Measurements from ENCODE around the gene TSPAN31. TPM values are rescaled to one million over a fixed set of nuclear protein-coding genes. Genes with fewer than 3 reads are reported as not detected.

The TSPAN31 gene
- total RNA-seq, 4 donors from 2014 or later: 47.0 to 75.8 (median 53.2) TPM

DNA sequence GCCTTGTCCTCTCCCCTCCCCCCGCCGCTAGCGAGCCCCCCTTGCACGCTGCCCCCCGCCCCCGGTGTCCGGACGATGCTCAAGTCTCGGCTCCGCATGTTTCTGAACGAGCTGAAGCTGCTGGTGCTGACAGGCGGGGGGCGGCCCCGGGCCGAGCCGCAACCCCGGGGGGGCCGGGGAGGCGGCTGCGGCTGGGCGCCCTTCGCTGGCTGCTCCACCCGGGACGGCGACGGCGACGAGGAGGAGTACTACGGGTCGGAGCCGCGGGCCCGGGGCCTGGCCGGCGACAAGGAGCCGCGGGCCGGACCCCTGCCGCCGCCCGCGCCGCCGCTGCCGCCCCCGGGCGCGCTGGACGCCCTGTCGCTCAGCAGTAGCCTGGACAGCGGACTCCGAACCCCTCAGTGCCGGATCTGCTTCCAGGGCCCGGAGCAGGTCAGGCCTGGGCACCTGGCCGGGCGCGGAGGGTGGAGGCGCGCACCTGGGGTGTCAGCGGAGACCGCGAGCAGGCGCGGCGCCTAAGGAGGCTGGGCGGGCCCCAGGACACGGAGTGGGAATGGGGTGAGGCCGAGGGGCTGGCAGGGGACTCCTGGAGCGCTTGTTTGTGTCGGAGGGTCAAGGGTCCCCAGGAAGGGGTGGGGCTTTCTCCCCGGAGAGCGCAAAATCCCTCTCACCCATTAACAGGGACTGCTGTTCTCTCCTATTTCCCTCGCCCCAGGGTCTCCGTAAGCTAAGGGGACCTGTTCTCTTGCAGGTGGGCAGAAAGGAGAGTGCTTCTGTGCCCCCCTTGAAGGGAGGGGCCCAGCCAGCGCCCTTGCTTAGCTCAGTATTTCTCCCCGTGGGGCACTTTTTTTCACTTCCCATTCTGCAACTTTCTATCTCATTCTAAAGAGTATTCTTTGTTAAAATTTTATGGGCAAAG lies 10.9 kb downstream of the TSPAN31 start:
- H3K4me3 ChIP-seq: peak overlapping the region; percentile 45 to 80
- ATAC-seq: no peak
- peak overlapping the region in 3 of 4 donors; percentile 65 to 80 (median 66) for H3K27ac ChIP-seq
- H3K36me3 ChIP-seq: peaks cover 0 to 34% of the 10 kb centered on the region in 2 donors
- H3K4me1 ChIP-seq: peaks cover 2 to 44% (median 17%) of the 10 kb centered on the region in 3 donors
- TF ChIP-seq, protein P1, sequence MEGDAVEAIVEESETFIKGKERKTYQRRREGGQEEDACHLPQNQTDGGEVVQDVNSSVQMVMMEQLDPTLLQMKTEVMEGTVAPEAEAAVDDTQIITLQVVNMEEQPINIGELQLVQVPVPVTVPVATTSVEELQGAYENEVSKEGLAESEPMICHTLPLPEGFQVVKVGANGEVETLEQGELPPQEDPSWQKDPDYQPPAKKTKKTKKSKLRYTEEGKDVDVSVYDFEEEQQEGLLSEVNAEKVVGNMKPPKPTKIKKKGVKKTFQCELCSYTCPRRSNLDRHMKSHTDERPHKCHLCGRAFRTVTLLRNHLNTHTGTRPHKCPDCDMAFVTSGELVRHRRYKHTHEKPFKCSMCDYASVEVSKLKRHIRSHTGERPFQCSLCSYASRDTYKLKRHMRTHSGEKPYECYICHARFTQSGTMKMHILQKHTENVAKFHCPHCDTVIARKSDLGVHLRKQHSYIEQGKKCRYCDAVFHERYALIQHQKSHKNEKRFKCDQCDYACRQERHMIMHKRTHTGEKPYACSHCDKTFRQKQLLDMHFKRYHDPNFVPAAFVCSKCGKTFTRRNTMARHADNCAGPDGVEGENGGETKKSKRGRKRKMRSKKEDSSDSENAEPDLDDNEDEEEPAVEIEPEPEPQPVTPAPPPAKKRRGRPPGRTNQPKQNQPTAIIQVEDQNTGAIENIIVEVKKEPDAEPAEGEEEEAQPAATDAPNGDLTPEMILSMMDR (IDR thresholded peaks at IDR 0.05): no peak
- H3K9me3 ChIP-seq: no peaks in the 10 kb centered on the region
- H3K27me3 ChIP-seq: peaks cover 4% of the 10 kb centered on the region
- 0 to 9% methylated on average over 1 to 7 of the region's 76 CpGs for WGBS, 2 donors (ENCODE audit: low coverage in 1 of 2)

DNA sequence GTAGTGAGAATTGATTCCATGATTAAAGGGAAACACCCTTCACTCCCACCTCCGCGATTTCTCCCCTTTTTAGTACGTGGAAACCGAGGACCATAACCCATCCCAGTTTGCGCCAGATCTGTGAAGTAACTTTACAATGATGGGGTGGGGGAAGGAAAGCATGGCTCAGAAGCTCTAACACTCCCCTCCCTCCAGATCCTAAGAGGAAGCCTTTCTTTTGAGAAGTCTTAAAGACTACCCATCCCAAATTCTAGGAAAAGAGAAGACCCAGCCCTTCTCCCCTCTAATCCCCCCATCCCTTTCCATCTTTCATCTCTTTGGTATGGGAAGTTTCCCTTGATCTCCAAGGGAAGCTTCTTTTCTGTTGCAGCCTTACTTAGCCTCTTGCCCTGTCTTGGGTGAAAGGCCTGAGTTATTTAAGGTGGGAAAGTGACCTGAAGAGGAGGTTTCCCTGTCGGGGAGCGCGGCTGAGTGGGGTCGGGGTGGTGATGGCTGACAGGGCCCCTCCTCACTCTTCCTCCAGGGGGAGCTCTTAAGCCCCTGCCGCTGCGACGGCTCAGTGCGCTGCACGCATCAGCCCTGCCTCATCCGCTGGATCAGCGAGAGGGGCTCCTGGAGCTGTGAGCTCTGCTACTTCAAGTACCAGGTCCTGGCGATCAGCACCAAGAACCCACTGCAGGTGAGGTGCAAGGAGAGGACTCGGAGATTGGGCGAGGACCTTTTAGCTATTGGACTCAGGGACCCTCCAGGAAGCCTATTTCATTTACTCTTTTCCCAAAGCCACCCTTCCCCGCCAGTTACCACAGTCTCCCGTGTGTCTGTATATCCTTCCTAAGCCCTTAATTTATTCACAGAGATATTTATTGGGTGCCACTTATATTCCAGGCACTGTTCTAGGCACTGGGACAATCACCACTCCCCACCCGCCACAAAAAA lies 11.8 kb downstream of the TSPAN31 start:
- Histone ChIP-seq H3K27ac (peak overlapping the region in 2 of 4 donors; percentile 65 to 66), H3K27me3 (peaks cover 14% of the 10 kb centered on the region), H3K9me3 (no peaks in the 10 kb centered on the region), H3K36me3 (peaks cover 0 to 38% of the 10 kb centered on the region in 2 donors), H3K4me3 (peak overlapping the region in 1 of 2 donors; percentile 80), H3K4me1 (peaks cover 2 to 35% (median 10%) of the 10 kb centered on the region in 3 donors)
- ATAC-seq: no peak
- TF ChIP-seq POLR2AphosphoS5 (IDR thresholded peaks at IDR 0.05) (no peak), EP300 (IDR thresholded peaks at IDR 0.05) (no peak), POLR2A (IDR thresholded peaks at IDR 0.05) (no peak)
- TF ChIP-seq, protein P1 (IDR thresholded peaks at IDR 0.05): peak in 3 of 4 experiments; percentile 24 to 72 (median 42)
- 34 to 62% methylated on average over 8 to 10 of the region's 22 CpGs for WGBS, 2 donors (ENCODE audit: low coverage in 1 of 2)

DNA sequence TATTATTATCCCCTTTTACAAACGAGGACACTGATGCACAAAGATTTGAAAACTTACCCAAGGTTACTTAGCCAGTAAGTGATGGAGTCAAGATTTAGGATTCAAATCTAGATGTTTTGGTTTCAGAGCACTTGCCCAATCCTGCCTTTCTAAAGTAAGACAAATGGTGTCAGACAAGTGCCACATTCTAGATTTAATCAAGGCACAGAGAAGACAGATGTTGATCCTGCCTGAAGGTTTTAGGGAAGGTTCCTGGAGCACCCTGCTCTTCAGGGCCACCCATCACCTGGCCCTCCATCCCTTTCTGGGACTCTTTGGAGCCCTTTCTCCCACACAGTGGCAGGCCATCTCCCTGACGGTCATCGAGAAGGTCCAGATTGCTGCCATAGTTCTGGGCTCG lies 12.9 kb downstream of the TSPAN31 start:
- peaks cover 0 to 38% of the 10 kb centered on the region in 2 donors for H3K36me3 ChIP-seq
- H3K9me3 ChIP-seq: no peaks in the 10 kb centered on the region
- H3K27ac ChIP-seq: no peak overlapping the region
- WGBS, 2 donors (ENCODE audit: low coverage in 1 of 2): 95 to 100% methylated on average over 1 to 4 of the region's 4 CpGs
- H3K4me3 ChIP-seq: no peak overlapping the region
- TF ChIP-seq, protein P1 (IDR thresholded peaks at IDR 0.05): no peak
- H3K27me3 ChIP-seq: peaks cover 24% of the 10 kb centered on the region
- peaks cover under 1 to 29% (median 8%) of the 10 kb centered on the region in 3 donors for H3K4me1 ChIP-seq
- ATAC-seq: no peak

DNA sequence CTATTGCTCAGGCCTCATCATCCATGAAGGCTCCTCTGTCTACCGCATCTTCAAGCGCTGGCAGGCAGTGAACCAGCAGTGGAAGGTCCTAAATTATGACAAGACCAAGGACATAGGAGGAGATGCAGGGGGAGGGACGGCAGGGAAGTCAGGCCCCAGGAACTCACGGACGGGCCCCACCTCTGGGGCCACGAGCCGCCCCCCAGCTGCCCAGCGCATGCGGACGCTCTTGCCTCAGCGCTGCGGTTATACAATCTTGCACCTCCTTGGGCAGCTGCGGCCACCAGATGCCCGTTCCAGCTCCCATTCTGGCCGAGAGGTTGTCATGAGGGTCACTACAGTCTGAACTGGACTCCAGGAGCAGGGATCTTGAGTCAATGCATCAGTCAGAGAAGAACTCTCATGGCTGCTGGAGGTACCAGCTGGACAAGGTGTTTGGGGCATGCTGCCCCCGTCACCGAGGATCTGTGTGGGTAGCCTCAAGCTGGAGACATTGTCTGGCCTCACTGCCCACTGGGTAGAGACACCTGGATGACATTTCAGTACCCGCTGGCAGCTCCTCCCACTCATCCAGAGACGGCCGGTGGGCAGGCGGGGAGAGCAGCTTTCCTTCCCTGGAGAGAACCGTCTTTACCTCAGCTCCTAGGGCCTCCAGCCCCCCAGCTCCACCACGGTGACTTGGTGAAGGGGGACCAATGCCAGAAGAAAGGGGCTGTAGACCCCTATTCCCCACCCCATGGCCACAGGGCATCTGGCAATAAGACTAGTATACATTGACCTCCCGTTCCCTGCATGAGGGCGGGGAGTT lies 13.9 kb downstream of the TSPAN31 start:
- ATAC-seq: no peak
- Histone ChIP-seq H3K9me3 (no peaks in the 10 kb centered on the region), H3K4me3 (no peak overlapping the region), H3K27me3 (peaks cover 34% of the 10 kb centered on the region), H3K36me3 (peaks cover 0 to 38% of the 10 kb centered on the region in 2 donors), H3K27ac (no peak overlapping the region), H3K4me1 (peaks cover 0 to 23% (median 6%) of the 10 kb centered on the region in 3 donors)
- TF ChIP-seq POLR2AphosphoS5 (IDR thresholded peaks at IDR 0.05): no peak
- WGBS, 2 donors (ENCODE audit: low coverage in 1 of 2): 50% methylated on average over 2 of the region's 25 CpGs; no CpG with 5 or more reads in 1 of the 2 donors

Measured in gastroesophageal sphincter (tissue), 4 donors.